Activated CD8-positive, alpha-beta memory T cell treated with anti-CD3 and anti-CD28 coated beads for 24 hours (primary cell): ENCODE measurements around the gene OBP2A.
"Not testable (repeated sequence)": the region's sequence is repeated elsewhere in the genome, so short reads cannot be mapped to it uniquely, and the experiment has no call there.

Experiments
- DNase-seq: peaks from one replicate; pipeline ENCODE4 v3.0.0-alpha.2; 2020

OBP2A gene

GRCh38 chr9:135545646-135546176, at the start of gene OBP2A:
TSS of gene OBP2A (plus strand) at chr9:135546126. CDS start at chr9:135546181, 55 bp downstream.
- not testable (repeated sequence) for DNase-seq

GRCh38 chr9:135498381-135499126, 47.4 kb upstream of the OBP2A start:
- DNase-seq: no peak

- DNase-seq: peak; percentile 96
These were observed 46.4 kb upstream of the OBP2A start for GRCh38 chr9:135499326-135500070.

- DNase-seq: no peak
These were observed 45.8 kb upstream of the OBP2A start for GRCh38 chr9:135500071-135500524.

DNA sequence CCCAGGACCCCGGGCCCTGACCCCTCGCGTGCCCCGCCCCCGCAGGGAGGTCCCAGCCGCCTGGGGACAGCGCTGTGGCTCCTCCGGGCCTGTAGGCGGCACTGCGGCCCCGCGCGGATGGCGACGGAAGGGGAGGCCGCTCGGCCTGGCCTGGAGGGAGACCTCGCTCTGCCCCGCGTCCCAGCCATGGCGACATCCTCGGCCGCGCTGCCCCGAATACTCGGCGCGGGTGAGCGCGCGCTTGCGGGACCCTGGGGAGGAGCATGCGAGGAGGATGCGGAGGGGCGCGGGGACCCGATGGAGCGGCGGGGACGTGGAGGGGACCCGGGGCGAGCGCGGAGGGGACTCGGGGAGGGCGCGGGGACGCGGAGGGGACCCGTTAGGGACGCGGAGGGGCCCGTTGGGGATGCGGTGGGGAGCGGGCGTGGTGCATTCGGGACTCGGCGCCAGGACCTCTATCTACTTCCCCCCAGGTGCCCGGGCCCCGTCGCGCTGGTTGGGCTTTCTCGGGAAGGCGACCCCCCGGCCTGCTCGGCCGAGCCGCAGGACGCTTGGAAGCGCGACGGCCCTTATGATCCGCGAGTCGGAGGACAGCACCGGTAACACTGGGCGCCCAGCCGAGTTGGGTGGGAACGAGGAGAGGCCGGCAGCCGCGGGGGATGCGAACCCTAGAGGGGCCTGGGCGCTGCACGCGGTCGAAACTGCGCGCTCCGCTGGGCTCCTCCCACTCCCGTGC, 45.2 kb upstream of the OBP2A start, which contains the start of gene MRPS2:
MRPS2 (plus strand) TSS at position 158 of the 736 bp plus-strand sequence; CDS start at position 187, 29 bp downstream.
- peak; percentile 94 for DNase-seq

- no peak for DNase-seq
These were observed 44.4 kb upstream of the OBP2A start for GRCh38 chr9:135501261-135502167.

GRCh38 chr9:135502168-135502872, 43.6 kb upstream of the OBP2A start:
- DNase-seq: no peak

DNA sequence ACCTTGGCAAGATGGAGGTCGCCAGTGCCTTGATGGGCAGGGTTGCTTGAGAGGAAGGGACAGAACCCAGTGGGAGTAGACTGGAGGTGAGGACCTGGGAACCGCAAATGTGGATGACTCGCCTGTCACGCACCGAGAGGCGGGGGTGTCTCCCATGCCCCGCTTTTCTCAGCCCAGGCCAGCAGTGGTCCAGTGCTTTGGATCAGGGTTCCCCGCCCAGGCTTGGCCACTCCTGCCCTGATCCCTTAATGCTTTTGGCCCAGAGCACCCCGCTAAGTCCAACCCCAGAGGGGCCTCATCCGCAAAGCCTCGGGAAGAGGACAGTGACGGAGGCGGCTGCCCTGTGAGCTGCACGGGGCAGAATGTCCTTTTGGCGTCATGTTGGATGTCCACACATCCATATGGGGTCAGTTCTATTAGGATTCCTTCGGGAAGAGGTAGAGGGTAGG, 43.0 kb upstream of the OBP2A start:
- no peak for DNase-seq

GRCh38 chr9:135503371-135504261, 42.3 kb upstream of the OBP2A start:
- DNase-seq: no peak

DNA sequence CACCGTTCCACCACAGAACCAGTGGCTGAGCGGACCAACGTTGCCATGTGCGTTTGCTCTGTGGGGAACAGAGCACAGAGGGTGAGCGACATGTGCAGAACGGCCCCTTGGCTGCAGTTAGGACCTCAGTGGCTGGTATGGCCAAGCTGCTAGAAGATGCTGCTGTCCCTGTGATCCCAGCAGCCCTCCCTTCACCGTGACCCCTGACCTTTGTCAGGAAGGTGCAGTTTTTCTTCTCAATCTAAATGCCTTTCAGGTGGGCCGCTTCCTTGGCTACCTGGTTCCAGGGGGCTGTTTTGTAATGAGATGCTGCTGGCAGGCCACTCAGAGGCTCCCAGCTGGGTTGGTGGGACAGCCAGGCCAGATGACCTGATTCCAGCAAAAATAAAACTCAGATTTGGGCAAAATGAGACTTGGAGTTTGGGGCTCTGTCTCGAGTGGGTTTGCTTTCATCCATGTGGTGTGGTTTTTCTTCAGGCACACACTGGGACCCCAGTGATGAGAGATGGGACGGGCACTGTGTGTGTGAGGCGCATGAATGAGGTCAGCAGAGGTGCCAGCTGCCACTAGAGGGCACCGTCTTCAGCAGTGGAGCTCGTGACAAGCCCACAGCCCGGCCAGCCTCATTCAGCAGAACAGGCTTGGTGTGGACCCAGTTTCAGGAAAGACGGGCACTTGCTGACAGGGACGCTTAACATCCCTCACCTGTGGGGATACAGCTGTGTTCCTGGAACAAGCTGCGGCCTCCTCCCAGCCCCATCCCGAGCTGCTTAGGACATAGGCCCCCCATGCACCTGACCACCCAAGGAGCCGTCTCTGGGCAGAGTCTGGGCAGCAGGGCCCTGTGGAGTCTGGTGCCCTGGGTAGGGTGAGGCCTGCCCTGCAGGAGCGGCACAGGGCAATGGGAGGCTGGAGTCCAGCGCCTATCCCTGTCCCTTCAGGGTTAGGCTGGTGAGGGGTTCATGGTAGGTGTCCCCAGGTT, 41.4 kb upstream of the OBP2A start:
- DNase-seq: peak; percentile 79

DNA sequence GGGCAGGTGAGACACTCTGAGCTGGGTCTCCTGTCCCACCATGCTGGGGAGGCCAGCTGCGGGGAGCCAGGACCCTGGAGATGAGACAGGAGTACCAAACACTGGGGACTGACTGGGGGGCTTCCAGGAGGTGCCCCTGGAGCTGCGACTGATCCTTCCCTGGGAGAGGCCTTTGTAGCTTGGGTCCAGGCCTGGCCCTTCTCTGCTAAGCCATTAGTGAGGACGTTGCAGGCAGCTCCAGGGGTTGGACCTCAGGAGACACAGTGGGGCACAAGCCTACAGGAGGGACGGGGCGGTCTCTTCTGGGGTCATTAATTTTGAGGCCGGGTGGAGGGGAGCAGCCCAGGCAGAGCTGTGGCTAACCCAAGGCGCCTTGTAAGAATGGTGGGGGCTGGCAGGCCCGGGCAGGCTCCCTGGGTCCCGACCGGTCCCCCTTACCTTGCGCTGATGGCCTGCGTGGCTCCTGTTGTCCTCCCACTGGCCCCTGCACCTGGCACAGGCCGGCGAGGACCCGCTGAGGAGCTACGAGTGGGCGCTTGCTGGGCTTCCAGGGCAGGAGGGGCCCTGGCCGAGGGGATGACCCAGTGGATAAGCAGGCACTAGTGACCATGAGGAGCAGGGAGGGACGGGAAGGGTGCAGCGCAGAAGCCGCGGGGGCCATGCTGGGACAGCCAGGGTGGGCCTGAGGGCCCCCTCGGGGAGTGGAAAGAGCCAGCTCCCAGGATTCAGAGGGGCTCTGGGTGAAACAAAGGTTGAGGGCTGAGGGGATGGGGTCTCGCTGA, 40.3 kb upstream of the OBP2A start:
- no peak for DNase-seq

- DNase-seq: no peak
These were observed 39.4 kb upstream of the OBP2A start for GRCh38 chr9:135506327-135507103.

DNA sequence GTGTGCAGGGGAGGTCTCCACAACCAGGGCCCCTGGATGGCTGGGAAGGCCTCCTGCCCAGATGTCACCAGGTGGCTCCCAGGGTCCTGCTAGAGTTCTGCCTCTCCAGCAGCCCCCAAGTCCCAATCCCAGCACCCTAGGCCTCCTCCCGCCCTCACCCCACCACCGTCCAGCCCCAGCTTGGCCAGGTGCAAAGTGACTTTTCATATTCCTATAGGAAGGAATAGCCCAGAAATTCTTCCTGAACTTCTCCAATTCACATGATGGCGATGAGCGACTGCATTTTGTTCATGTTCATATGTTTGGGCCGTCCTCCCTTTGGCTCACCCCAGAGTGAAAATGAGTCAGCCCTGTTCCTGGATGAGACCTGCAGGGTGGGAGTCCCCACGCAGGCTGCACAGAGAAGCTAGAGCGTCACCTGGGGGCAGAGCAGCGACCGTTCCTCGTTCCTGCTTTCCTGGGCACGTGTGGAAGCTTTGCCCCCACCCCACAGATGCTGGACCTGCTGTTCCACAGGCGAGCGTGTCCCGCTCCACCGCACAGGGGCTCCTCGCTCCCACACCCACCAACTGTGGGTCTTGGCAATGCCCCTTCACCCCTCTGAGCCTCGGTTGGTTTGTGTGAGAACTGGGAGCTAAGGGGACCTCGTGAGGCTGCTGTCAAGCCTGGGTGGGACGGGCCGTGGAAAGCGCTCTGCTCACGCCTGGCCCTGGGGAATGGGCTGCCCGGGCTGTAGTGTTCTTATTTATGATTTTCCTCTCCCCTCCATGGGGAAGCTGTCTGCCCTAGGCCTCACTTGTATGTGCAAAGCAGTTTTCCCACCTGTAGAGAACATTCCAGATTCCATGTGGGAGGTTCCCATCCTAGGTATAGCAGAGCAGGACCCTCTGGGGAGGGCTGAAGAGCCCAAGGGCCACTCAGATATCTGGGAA, 38.6 kb upstream of the OBP2A start:
- DNase-seq: no peak

DNA sequence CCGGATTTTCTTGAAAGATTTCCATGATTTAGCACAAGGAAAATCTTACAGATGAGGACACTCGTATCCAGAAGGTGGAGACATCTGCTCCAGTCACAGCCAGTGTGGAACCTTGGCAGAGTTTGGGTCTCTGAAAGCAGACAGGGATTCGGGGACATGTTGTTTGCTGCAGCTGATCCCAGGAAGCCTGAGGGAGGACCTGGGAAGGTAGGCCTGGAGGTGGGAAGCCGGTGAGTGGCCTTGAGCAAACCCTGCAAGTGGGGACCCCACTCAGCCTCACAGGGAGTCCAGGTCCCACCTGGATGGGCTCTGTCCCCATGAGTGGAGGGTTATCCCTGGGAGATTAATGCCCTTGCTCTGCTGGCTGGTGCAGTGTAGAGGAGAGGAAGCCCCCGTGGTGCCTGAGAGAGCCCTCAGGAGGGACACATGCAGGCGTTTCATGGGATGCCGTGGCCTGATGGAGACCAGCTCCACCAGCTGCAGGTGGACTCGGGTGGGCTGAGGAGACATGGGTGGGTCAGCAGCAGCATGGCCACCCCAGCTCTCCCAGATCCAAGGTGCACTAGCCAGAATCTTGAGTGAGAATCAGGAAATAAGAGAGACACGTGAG, 37.6 kb upstream of the OBP2A start:
- DNase-seq: no peak

DNA sequence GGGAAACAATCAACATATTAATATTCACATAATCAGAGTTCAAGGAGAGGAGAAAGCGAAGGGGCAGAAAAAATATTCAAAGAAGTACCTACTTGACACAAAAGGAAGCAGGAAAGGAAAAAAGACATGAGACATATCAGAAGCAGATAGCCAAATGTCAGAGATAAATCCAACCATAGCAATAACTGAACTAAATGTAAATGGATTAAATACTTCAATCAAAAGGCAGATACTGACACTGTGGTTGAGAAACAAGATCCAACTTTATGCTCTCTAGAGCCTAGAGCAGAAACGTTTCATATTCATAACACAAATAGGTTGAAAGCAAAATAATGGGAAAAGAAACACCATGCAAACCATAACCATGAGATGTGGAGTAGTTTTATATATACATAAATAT, 36.5 kb upstream of the OBP2A start:
- no peak for DNase-seq

DNA sequence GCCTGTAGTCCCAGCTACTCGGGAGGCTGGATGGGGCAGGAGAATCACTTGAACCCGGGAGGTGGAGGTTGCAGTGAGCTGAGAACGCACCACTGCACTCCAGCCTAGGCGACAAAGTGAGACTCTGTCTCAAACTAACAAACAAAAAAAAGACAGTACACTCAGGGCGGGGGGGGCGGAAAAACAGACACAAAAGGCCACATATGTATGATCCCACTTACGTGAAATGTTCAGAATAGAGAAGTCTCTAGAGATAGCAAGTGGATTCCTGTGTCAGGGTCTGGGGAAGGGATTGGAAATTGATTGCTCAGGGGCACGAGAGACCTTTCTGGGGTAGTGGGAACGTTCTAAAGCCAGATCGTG, 33.7 kb upstream of the OBP2A start:
- DNase-seq: no peak
